ENCODE measurements around the gene STARD9.

The STARD9 gene

GRCh38 chr15:42577514-42578031 lies 2.2 kb downstream of the STARD9 start:
- H3K4me3 ChIP-seq (replicated peaks; ENCODE audit: low read depth, low read length), result peak overlapping the region; percentile 8
- no peak for TF ChIP-seq CTCF (IDR thresholded peaks at IDR 0.05; ENCODE audit: low read length, missing control alignments)
- DNase-seq (ENCODE audit: low read depth), result peak; percentile 60

- DNase-seq (ENCODE audit: low read depth), result no peak
- no peak for TF ChIP-seq CTCF (IDR thresholded peaks at IDR 0.05; ENCODE audit: low read length, missing control alignments)
- no peak overlapping the region for H3K4me3 ChIP-seq (replicated peaks; ENCODE audit: low read depth, low read length)
Measured at GRCh38 chr15:42578984-42579537, 3.7 kb downstream of the STARD9 start.

- TF ChIP-seq CTCF (IDR thresholded peaks at IDR 0.05; ENCODE audit: low read length, missing control alignments), result no peak
- peak; percentile 70 for DNase-seq (ENCODE audit: low read depth)
- peak overlapping the region; percentile 53 for H3K4me3 ChIP-seq (replicated peaks; ENCODE audit: low read depth, low read length)
Measured at GRCh38 chr15:42581272-42581730, 5.9 kb downstream of the STARD9 start.

GRCh38 chr15:42582569-42583375 lies 7.4 kb downstream of the STARD9 start:
- no peak for TF ChIP-seq CTCF (IDR thresholded peaks at IDR 0.05; ENCODE audit: low read length, missing control alignments)
- no peak overlapping the region for H3K4me3 ChIP-seq (replicated peaks; ENCODE audit: low read depth, low read length)
- DNase-seq (ENCODE audit: low read depth), result no peak

- no peak overlapping the region for H3K4me3 ChIP-seq (replicated peaks; ENCODE audit: low read depth, low read length)
- no peak for DNase-seq (ENCODE audit: low read depth)
- TF ChIP-seq CTCF (IDR thresholded peaks at IDR 0.05; ENCODE audit: low read length, missing control alignments), result no peak
Measured at GRCh38 chr15:42584031-42584765, 8.8 kb downstream of the STARD9 start.

- DNase-seq (ENCODE audit: low read depth), result no peak
- no peak overlapping the region for H3K4me3 ChIP-seq (replicated peaks; ENCODE audit: low read depth, low read length)
- no peak for TF ChIP-seq CTCF (IDR thresholded peaks at IDR 0.05; ENCODE audit: low read length, missing control alignments)
Measured at GRCh38 chr15:42590619-42591237, 15.3 kb downstream of the STARD9 start.

Measured in fibroblast of pulmonary artery (primary cell).